HFF-Myc (cell line): ENCODE data around the gene GALNT12.

Experiments used
- DNase-seq: peaks from one replicate; pipeline ENCODE4 v3.0.0-alpha.2; 2011; ENCODE audit warnings: low read depth; ENCODE audit errors: extremely low read depth
- H3K4me3 ChIP-seq: replicated peaks from 2 replicates; pipeline ENCODE4 v1.5.1; 2011; ENCODE audit warnings: low read depth, mild to moderate bottlenecking, control low read depth, low read length
- CTCF ChIP-seq: IDR thresholded peaks from 2 replicates; pipeline ENCODE4 v1.5.1; 2012; ENCODE audit warnings: mild to moderate bottlenecking, low read depth, low read length, control low read depth; ENCODE audit errors: missing control alignments

GALNT12 gene

GRCh38 chr9:98789483-98790133, 17.9 kb upstream of the GALNT12 start:
- TF ChIP-seq CTCF, result no peak
- DNase-seq, result no peak
- no peak overlapping the region for H3K4me3 ChIP-seq

GRCh38 chr9:98790134-98790841, 17.2 kb upstream of the GALNT12 start:
- TF ChIP-seq CTCF, result no peak
- H3K4me3 ChIP-seq, result no peak overlapping the region
- DNase-seq, result no peak

DNA sequence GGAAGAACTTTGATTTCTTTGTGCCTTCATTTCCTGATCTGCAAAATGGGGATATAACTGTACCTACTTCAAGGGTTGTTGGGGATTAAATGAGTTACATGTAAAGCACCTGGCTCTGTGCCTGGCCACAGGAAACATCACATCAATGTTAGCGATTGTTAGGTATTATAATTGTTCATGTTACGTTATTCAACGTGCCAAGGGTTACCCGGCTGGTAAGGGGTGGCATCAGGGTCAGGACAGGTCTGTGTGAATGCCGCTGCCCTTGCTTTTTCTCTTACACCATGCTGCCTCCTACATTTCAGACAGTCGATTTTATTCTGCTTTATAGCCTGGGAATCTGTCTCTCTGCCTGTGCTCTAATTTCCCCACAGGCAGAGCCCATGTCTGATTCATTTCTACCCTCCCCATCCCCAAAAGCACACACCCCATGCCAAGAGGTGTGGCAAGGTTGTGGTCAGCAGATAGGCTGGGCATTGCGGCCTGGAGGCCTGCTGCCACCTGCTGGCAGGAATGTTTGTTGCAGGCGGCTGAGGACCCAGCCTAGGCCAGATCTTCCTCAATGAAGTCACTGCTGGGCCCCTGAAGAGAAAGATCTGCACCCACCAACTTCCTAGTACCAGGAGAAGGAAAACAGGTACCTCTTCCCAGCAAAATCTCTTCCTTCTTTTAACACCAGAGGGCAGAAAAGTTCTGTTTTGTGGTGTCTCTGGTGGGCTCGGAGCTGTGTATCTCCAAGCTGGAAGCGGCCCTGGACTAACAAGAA, 16.4 kb upstream of the GALNT12 start:
- peak; percentile 79 for DNase-seq
- peak; percentile 98 for TF ChIP-seq CTCF
- no peak overlapping the region for H3K4me3 ChIP-seq

DNA sequence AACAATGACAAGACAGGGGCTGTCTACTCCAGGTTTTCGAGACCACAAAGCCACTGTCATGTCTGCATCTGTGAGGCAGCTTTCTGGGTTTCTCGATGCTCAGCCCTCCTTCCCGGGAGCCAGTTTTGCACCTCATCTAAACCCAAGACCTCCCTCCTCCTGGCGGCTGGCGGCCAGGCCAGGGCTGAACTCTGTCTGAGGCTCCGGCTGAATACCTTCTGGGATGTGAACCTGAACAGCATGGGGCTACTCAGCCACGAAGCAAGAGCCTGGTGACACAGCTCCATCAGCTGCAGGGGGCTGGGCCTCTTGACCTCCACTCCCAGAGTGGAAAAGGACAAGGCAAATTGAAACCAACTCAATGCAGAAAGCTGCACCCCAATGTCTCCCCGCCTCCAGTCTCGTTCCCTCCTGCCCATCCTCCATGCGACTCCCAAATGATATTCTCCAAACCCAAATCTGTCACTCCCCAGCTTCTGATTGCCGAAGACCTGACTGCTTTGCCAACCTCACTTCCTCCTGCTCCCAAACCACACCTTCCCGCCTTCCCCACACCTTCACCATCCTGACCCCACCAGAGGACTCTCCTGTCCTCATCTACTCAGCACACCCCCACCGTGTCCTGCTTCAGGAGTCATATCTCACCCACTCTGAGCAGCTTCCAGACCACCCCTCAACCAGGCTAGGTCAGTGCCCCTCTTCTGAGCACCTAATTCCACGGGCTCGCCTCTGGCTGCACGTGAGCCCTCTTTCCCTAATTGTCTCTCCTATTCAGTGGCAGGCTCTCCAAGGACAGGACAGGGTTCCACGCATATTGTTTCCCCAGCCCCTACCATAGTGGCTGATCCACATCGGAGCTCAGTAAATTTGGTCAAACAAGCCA, 15.6 kb upstream of the GALNT12 start:
- no peak for TF ChIP-seq CTCF
- no peak for DNase-seq
- H3K4me3 ChIP-seq, result no peak overlapping the region

DNA sequence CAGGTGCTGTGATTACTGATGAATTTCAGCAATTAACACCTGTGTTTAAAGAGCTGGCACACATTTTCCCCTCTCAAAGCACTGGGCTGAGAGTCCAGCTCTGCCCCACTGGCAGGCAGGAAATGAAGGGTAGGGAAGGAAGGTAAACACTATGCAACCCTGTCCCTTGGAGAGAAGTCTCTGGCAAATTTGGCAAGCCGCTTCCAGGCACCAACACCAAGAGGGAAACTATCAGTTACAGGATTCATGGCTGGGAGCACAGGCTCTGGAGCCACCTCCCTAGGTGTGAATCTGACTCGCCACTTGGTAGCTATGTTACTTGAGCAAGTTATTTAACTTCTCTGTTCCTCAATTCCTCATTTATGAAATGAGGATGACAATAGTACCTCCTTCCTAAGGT, 14.4 kb upstream of the GALNT12 start:
- no peak overlapping the region for H3K4me3 ChIP-seq
- TF ChIP-seq CTCF, result no peak
- no peak for DNase-seq

- no peak for DNase-seq
- peak overlapping the region; percentile 62 for H3K4me3 ChIP-seq
- no peak for TF ChIP-seq CTCF
Observed at GRCh38 chr9:98794802-98795201, 12.7 kb upstream of the GALNT12 start.
